HepG2 (cell line): ENCODE results near the gene CHTF18. TPM values are rescaled to one million over a fixed set of nuclear protein-coding genes. Genes with fewer than 3 reads are reported as not detected.

Experiments used
- ATAC-seq: fragments of 200-7000 bp; cut with Tn5 transposase; 3 replicates; pipeline ENCODE4 v1.9.1; 2020; ENCODE audit warnings: mild to moderate bottlenecking, moderate library complexity
- BruUV-seq: library from RNA; stranded (reverse); fragments of 400-500 nt; replicated peaks from 2 replicates; lab custom pipeline; 2021; lab: Mats Ljungman, UMichigan
- CTCF ChIA-PET: fragments of 300-600 bp; formaldehyde crosslinking; extraction: SDS; loops from one replicate; lab custom pipeline; 2021; ENCODE audit warnings: low total read pairs, inconsistent platforms, low intra/inter-chr PET ratio; lab: Yijun Ruan, JAX
- POLR2A ChIA-PET: fragments of 350-600 bp; sonication (Branson Sonifier 250); formaldehyde crosslinking; loops from one replicate; lab custom pipeline; 2020; ENCODE audit warnings: antibody characterized with exemption, inconsistent platforms; lab: Yijun Ruan, JAX
- DNase-seq: peaks from one replicate; pipeline ENCODE4 v3.0.0-alpha.2; 2015; ENCODE audit warnings: low spot score
- FAIRE-seq: peaks from 3 replicates; lab custom pipeline; 2011; peaks lifted over from hg19 to GRCh38; lab: Jason Lieb, UNC
- H2AFZ ChIP-seq: one replicate; pipeline ENCODE4 v1.6.1; 2011; ENCODE audit warnings: low read length, inconsistent platforms
- H3K27ac ChIP-seq: fragments of 300-600 bp; 3 replicates; pipeline ENCODE4 v1.8.0; 2011; ENCODE audit warnings: mixed run types, mild to moderate bottlenecking, mixed read lengths, low read length, inconsistent platforms; ENCODE audit not compliant: insufficient read depth; ENCODE audit errors: extremely low read length
- H3K27me3 ChIP-seq, 2 experiments: fragments of 200-600 bp in 1 of 2; 2 replicates in 1 of 2; 3 replicates in 1 of 2; pipeline versions ENCODE4 v1.6.0 to v1.8.0; 2011; ENCODE audit warnings: low read length in 2 of 2, mild to moderate bottlenecking in 2 of 2, moderate library complexity in 2 of 2, inconsistent platforms in 1 of 2; ENCODE audit not compliant: insufficient read depth in 2 of 2, control insufficient read depth in 1 of 2
- H3K36me3 ChIP-seq, 2 experiments: fragments of 200-600 bp in 1 of 2; replicated peaks in 1 of 2; 2 replicates in 1 of 2; 3 replicates in 1 of 2; pipeline versions ENCODE4 v1.5.1 to v1.8.0; 2011; ENCODE audit warnings: low read length in 2 of 2, inconsistent platforms in 1 of 2; ENCODE audit not compliant: insufficient read depth in 2 of 2, control insufficient read depth in 1 of 2
- H3K4me1 ChIP-seq: 2 replicates; pipeline ENCODE4 v1.5.1; 2012; ENCODE audit warnings: low read length, inconsistent platforms; ENCODE audit not compliant: insufficient read depth
- H3K4me2 ChIP-seq: 2 replicates; pipeline ENCODE4 v1.6.0; 2011; ENCODE audit warnings: low read depth, low read length, inconsistent platforms
- H3K4me3 ChIP-seq, 3 experiments: fragments of 200-600 bp in 1 of 3; sonication (generic), shearing (Covaris generic) in 1 of 3; replicated peaks in 1 of 3; 2 replicates each; pipeline ENCODE4 v1.5.1; 2011 to 2016; ENCODE audit warnings: low read length in 3 of 3, inconsistent platforms in 2 of 3, low read depth in 2 of 3, mild to moderate bottlenecking in 2 of 3, control low read depth in 1 of 3, mixed read lengths in 1 of 3; ENCODE audit not compliant: insufficient read depth in 1 of 3
- H3K79me2 ChIP-seq: one replicate; pipeline ENCODE4 v1.6.1; 2011; ENCODE audit warnings: low read length, inconsistent platforms; ENCODE audit not compliant: insufficient read depth
- H3K9ac ChIP-seq: 2 replicates; pipeline ENCODE4 v1.6.0; 2011; ENCODE audit warnings: mild to moderate bottlenecking, low read depth, low read length, inconsistent platforms; ENCODE audit not compliant: insufficient read depth
- H3K9me3 ChIP-seq: 2 replicates; pipeline ENCODE4 v1.5.1; 2012; ENCODE audit warnings: mild to moderate bottlenecking, low read length
- H4K20me1 ChIP-seq: 2 replicates; pipeline ENCODE4 v1.6.0; 2011; ENCODE audit warnings: inconsistent platforms, mild to moderate bottlenecking, low read length, moderate library complexity; ENCODE audit not compliant: insufficient read depth
- ARNT ChIP-seq: fragments of 450-650 bp; IDR thresholded peaks from 2 replicates; pipeline ENCODE4 v1.6.1; 2017
- BCL6 ChIP-seq: IDR thresholded peaks from 2 replicates; pipeline ENCODE4 v1.6.1; 2016; ENCODE audit warnings: missing genetic modification reagents, missing compliant biosample characterization
- GATA4 ChIP-seq: sonication (generic); IDR thresholded peaks from 2 replicates; pipeline ENCODE4 v1.6.1; 2016; ENCODE audit warnings: antibody characterized with exemption, low read depth, borderline replicate concordance
- IKZF1 ChIP-seq: fragments of 450-650 bp; IDR thresholded peaks from 2 replicates; pipeline ENCODE4 v1.7.1; 2016
- MATR3 ChIP-seq: sonication (generic); formaldehyde crosslinking; IDR thresholded peaks from 2 replicates; pipeline ENCODE4 v1.4.0; 2020; ENCODE audit warnings: missing genetic modification reagents
- NR2F1 ChIP-seq, 2 experiments: fragments of 450-650 bp in 1 of 2; formaldehyde crosslinking in 1 of 2; IDR thresholded peaks; 2 replicates each; pipeline versions ENCODE4 v1.5.0 to v1.6.1; 2016 to 2020; ENCODE audit warnings: mild to moderate bottlenecking in 1 of 2, missing compliant biosample characterization in 1 of 2, missing genetic modification reagents in 1 of 2, moderate library complexity in 1 of 2
- RARG ChIP-seq: sonication (generic); formaldehyde crosslinking; IDR thresholded peaks from 2 replicates; pipeline ENCODE4 v1.4.0; 2020; ENCODE audit warnings: low read depth, mild to moderate bottlenecking, missing genetic modification reagents
- RFX3 ChIP-seq: IDR thresholded peaks from 2 replicates; pipeline ENCODE4 v1.6.1; 2016; ENCODE audit warnings: missing biosample characterization, missing genetic modification reagents
- SOX6 ChIP-seq, 2 experiments: fragments of 450-650 bp in 1 of 2; sonication (generic) in 1 of 2; formaldehyde crosslinking in 1 of 2; IDR thresholded peaks; 2 replicates each; pipeline versions ENCODE4 v1.4.0 to v1.6.1; 2017 to 2020; ENCODE audit warnings: antibody characterized with exemption in 1 of 2, mild to moderate bottlenecking in 1 of 2, missing genetic modification reagents in 1 of 2
- XRCC5 ChIP-seq: fragments of 200-400 bp; formaldehyde crosslinking; optimal IDR thresholded peaks from 2 replicates; pipeline ENCODE3; 2017; ENCODE audit warnings: mild to moderate bottlenecking, low read length
- ZNF160 ChIP-seq: sonication (generic); formaldehyde crosslinking; IDR thresholded peaks from 2 replicates; pipeline ENCODE4 v1.8.0; 2022; ENCODE audit warnings: mild to moderate bottlenecking, inconsistent platforms, missing genetic modification reagents
- ZNF230 ChIP-seq: sonication (generic); formaldehyde crosslinking; IDR thresholded peaks from 2 replicates; pipeline ENCODE4 v1.4.0; 2020; ENCODE audit warnings: mild to moderate bottlenecking, missing genetic modification reagents
- ZNF331 ChIP-seq: sonication (generic); formaldehyde crosslinking; IDR thresholded peaks from 2 replicates; pipeline ENCODE4 v1.4.0; 2020; ENCODE audit warnings: missing genetic modification reagents
- ZNF558 ChIP-seq: sonication (generic); formaldehyde crosslinking; IDR thresholded peaks from 2 replicates; pipeline ENCODE4 v1.9.0; 2022; ENCODE audit warnings: mild to moderate bottlenecking, missing genetic modification reagents, borderline replicate concordance
- WGBS: methylation state at CpG from one replicate; pipeline ENCODE4 v1.1.6; 2017; ENCODE audit warnings: low lambda C conversion rate; 5-methylcytosine and 5-hydroxymethylcytosine counted together
- in situ Hi-C: cut with HindIII; loops from 2 replicates; pipeline ENCODE4 v1.10.0; 2017; ENCODE audit warnings: low pct_unique_long_range_greater_than_20kb; ENCODE audit not compliant: extremely low pct_ligation_motif_present
- intact Hi-C: fragments of 100-400 bp; cut with micrococcal nuclease; formaldehyde crosslinking; loops from one replicate; pipeline ENCODE4 v1.10.0; 2022; ENCODE audit not compliant: unreplicated experiment
- polyA plus RNA-seq, 8 experiments: library from polyadenylated mRNA; depleted of rRNA in 3 of 8; stranded (reverse) in 7 of 8; unstranded in 1 of 8; fragments of >200 nt; fragmentation: Illumina TruSeq in 4 of 8; extraction: Trizol in 4 of 8; gene quantifications; 2 replicates each; pipeline versions ENCODE4 v1.2.1 to v1.2.3, GENCODE V29; 2011 to 2016; ENCODE audit warnings: low read depth in 4 of 8, missing spikeins in 1 of 8, mixed read lengths in 1 of 8; ENCODE audit not compliant: insufficient read depth in 1 of 8
- total RNA-seq, 5 experiments: library from RNA; depleted of rRNA; stranded (reverse); fragments of >200 nt; fragmentation: Illumina TruSeq; extraction: Trizol; gene quantifications; 2 replicates each; pipeline ENCODE4 v1.2.3, GENCODE V29; 2016; ENCODE audit warnings: low read depth in 1 of 5
- TF ChIP-seq, protein P1 (sequence below): sonication (generic); formaldehyde crosslinking; IDR thresholded peaks from 2 replicates; pipeline ENCODE4 v1.8.0; 2022; ENCODE audit warnings: missing genetic modification reagents, mild to moderate bottlenecking, moderate library complexity, borderline replicate concordance
- TF ChIP-seq, protein P2 (sequence below): sonication (generic); formaldehyde crosslinking; conservative IDR thresholded peaks from 2 replicates; pipeline ENCODE4 v1.4.0; 2020; ENCODE audit warnings: missing genetic modification reagents
- TF ChIP-seq, protein P3 (sequence below): sonication (generic); formaldehyde crosslinking; IDR thresholded peaks from 2 replicates; pipeline ENCODE4 v1.9.0; 2021; ENCODE audit warnings: missing genetic modification reagents, borderline replicate concordance
- TF ChIP-seq, protein P4 (sequence below): sonication (generic); formaldehyde crosslinking; IDR thresholded peaks from 2 replicates; pipeline ENCODE4 v1.4.0; 2020; ENCODE audit warnings: missing genetic modification reagents

Gene CHTF18
- total and polyA plus RNA-seq, 2 of the 13 experiments (the other 11 are each of a cell fraction or from before 2014, with no cell fraction given): 8.6 to 22.9 TPM

DNA sequence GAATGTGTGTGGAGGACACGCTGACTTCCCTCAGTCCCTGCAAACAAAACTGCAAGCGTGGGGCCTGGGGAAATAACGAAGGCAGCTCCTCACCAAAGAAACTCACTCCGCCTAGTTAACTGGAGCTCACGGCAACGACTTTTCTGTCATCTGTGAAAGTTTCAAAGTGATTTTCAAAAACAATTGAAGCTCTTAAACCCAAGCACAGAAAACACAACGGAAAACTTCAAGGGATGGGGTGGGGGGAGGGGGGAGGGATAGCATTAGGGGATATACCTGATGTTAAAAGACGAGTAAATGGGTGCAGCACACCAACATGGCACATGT is 15.3 kb downstream of the CHTF18 start:
- FAIRE-seq: no peak
- ChIA-PET POLR2A (no interaction called here), CTCF (no interaction called here)
- Histone ChIP-seq H3K9me3 (no peaks in the 10 kb centered on the region), H3K79me2 (no peaks in the 10 kb centered on the region), H3K27me3 (peaks cover 31 to 58% of the 10 kb centered on the region in 2 experiments), H3K9ac (no peak overlapping the region), H3K4me1 (no peaks in the 10 kb centered on the region), H4K20me1 (no peaks in the 10 kb centered on the region), H3K4me2 (no peak overlapping the region), H2AFZ (no peak overlapping the region), H3K36me3 (no peaks in the 10 kb centered on the region), H3K27ac (no peak overlapping the region), H3K4me3 (no peak overlapping the region)
- 22% methylated on average over 8 of the region's 8 CpGs for WGBS
- ATAC-seq: no peak
- DNase-seq: no peak
- intact Hi-C loops (no loop called here), in situ Hi-C loops (loop anchor here (25.0 kb wide), 1 partner anchor 409 kb away; no protein-coding TSS in a partner anchor)
- TF ChIP-seq ZNF160 (CRISPR knock-in tag): no peak
- no peak for TF ChIP-seq ARNT
- no peak for TF ChIP-seq RARG (CRISPR knock-in tag)
- TF ChIP-seq, protein P1, sequence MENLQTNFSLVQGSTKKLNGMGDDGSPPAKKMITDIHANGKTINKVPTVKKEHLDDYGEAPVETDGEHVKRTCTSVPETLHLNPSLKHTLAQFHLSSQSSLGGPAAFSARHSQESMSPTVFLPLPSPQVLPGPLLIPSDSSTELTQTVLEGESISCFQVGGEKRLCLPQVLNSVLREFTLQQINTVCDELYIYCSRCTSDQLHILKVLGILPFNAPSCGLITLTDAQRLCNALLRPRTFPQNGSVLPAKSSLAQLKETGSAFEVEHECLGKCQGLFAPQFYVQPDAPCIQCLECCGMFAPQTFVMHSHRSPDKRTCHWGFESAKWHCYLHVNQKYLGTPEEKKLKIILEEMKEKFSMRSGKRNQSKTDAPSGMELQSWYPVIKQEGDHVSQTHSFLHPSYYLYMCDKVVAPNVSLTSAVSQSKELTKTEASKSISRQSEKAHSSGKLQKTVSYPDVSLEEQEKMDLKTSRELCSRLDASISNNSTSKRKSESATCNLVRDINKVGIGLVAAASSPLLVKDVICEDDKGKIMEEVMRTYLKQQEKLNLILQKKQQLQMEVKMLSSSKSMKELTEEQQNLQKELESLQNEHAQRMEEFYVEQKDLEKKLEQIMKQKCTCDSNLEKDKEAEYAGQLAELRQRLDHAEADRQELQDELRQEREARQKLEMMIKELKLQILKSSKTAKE (CRISPR knock-in tag): no peak
- TF ChIP-seq, protein P2, sequence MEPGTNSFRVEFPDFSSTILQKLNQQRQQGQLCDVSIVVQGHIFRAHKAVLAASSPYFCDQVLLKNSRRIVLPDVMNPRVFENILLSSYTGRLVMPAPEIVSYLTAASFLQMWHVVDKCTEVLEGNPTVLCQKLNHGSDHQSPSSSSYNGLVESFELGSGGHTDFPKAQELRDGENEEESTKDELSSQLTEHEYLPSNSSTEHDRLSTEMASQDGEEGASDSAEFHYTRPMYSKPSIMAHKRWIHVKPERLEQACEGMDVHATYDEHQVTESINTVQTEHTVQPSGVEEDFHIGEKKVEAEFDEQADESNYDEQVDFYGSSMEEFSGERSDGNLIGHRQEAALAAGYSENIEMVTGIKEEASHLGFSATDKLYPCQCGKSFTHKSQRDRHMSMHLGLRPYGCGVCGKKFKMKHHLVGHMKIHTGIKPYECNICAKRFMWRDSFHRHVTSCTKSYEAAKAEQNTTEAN: no peak
- TF ChIP-seq, protein P3, sequence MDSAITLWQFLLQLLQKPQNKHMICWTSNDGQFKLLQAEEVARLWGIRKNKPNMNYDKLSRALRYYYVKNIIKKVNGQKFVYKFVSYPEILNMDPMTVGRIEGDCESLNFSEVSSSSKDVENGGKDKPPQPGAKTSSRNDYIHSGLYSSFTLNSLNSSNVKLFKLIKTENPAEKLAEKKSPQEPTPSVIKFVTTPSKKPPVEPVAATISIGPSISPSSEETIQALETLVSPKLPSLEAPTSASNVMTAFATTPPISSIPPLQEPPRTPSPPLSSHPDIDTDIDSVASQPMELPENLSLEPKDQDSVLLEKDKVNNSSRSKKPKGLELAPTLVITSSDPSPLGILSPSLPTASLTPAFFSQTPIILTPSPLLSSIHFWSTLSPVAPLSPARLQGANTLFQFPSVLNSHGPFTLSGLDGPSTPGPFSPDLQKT (CRISPR knock-in tag): no peak
- TF ChIP-seq, protein P4, sequence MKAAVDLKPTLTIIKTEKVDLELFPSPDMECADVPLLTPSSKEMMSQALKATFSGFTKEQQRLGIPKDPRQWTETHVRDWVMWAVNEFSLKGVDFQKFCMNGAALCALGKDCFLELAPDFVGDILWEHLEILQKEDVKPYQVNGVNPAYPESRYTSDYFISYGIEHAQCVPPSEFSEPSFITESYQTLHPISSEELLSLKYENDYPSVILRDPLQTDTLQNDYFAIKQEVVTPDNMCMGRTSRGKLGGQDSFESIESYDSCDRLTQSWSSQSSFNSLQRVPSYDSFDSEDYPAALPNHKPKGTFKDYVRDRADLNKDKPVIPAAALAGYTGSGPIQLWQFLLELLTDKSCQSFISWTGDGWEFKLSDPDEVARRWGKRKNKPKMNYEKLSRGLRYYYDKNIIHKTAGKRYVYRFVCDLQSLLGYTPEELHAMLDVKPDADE (CRISPR knock-in tag): no peak
- no peak for TF ChIP-seq NR2F1 (CRISPR knock-in tag; IDR thresholded peaks at IDR 0.05)
- no peak for TF ChIP-seq BCL6 (CRISPR knock-in tag)
- TF ChIP-seq GATA4: no peak
- TF ChIP-seq RFX3 (CRISPR knock-in tag): no peak
- TF ChIP-seq SOX6 (IDR thresholded peaks at IDR 0.05): no peak
- no peak for TF ChIP-seq SOX6 (CRISPR knock-in tag; IDR thresholded peaks at IDR 0.05)
- no peak for TF ChIP-seq IKZF1
- no peak for TF ChIP-seq MATR3 (CRISPR knock-in tag)
- no peak for TF ChIP-seq XRCC5
- no peak for TF ChIP-seq ZNF331 (CRISPR knock-in tag)
- no peak for TF ChIP-seq ZNF558 (CRISPR knock-in tag)
- no peak for TF ChIP-seq ZNF230
- no TSS peak for BruUV-seq
